Mucosa of stomach (tissue), 1 donor: ENCODE results near the gene RFX6.

ENCODE experiments used
- H3K27me3 ChIP-seq: one replicate; pipeline ENCODE4 v1.7.0; 2013; ENCODE audit warnings: mild to moderate bottlenecking, low read length; ENCODE audit not compliant: control insufficient read depth, insufficient read depth
- H3K36me3 ChIP-seq: one replicate; pipeline ENCODE4 v1.7.0; 2013; ENCODE audit warnings: low read length; ENCODE audit not compliant: control insufficient read depth, insufficient read depth
- H3K4me1 ChIP-seq: one replicate; pipeline ENCODE4 v1.7.0; 2013; ENCODE audit warnings: mild to moderate bottlenecking, low read length; ENCODE audit not compliant: control insufficient read depth, insufficient read depth
- H3K4me3 ChIP-seq: one replicate; pipeline ENCODE4 v1.7.0; 2013; ENCODE audit warnings: low read length
- H3K9ac ChIP-seq: one replicate; pipeline ENCODE4 v1.7.0; 2013; ENCODE audit warnings: mild to moderate bottlenecking, low read length, moderate library complexity
- H3K9me3 ChIP-seq: one replicate; pipeline ENCODE4 v1.7.0; 2013; ENCODE audit warnings: mild to moderate bottlenecking, low read length, moderate library complexity; ENCODE audit not compliant: control insufficient read depth
- donor health status: Pancreatic carcinoma.

The RFX6 gene

GRCh38 chr6:116975600-116975999 lies 98.6 kb downstream of the RFX6 start:
- Histone ChIP-seq H3K9ac (no peak overlapping the region), H3K9me3 (no peaks in the 10 kb centered on the region), H3K4me3 (no peak overlapping the region), H3K36me3 (no peaks in the 10 kb centered on the region), H3K4me1 (no peaks in the 10 kb centered on the region), H3K27me3 (no peaks in the 10 kb centered on the region)

DNA sequence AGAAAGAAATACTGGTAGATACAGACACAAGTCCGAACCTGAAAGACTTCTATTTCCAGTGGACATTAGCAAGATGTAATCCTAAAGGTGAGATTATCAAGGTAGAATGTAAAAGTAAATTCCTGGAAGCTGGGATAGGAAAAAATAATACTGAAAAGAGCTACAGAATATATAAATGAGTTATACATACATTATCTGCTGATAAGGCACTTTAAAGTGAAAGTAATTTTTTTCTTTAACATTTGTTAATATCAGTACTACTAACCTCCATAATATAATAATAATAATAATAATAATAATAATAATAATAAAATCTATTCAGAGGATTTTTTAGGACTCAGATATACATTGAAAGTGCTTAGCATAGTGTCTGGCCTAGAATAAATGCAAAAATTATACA lies 102.5 kb downstream of the RFX6 start:
- Histone ChIP-seq H3K4me3 (no peak overlapping the region), H3K9ac (no peak overlapping the region), H3K9me3 (no peaks in the 10 kb centered on the region), H3K27me3 (no peaks in the 10 kb centered on the region), H3K4me1 (no peaks in the 10 kb centered on the region), H3K36me3 (no peaks in the 10 kb centered on the region)
